Thoracic aorta (tissue), 2 donors: ENCODE results near the gene STAT4. TPM values are rescaled to one million over a fixed set of nuclear protein-coding genes. Genes with fewer than 3 reads are reported as not detected.

Experiments used
- ATAC-seq: fragments of 150-250 bp; one replicate; pipeline ENCODE4 v1.8.0; 2017; ENCODE audit warnings: low read depth; ENCODE audit not compliant: insufficient number of reproducible peaks, low FRiP score
- DNase-seq: peaks from one replicate; pipeline ENCODE4 v3.0.0-alpha.2; 2020; ENCODE audit warnings: low spot score
- H3K27ac ChIP-seq, 2 donors: fragments of 200-600 bp; sonication (generic); 1 replicate in 1 of 2; 2 replicates in 1 of 2; pipeline ENCODE4 v1.5.1; 2016; ENCODE audit warnings: mild to moderate bottlenecking in 2 of 2, moderate library complexity in 2 of 2
- H3K27me3 ChIP-seq: fragments of 200-600 bp; sonication (generic); replicated peaks from 2 replicates; pipeline ENCODE4 v1.6.0; 2016; ENCODE audit warnings: mild to moderate bottlenecking; ENCODE audit not compliant: insufficient read depth
- H3K36me3 ChIP-seq: fragments of 200-600 bp; sonication (generic); one replicate; pipeline ENCODE4 v1.5.1; 2016
- H3K4me1 ChIP-seq, 2 donors: fragments of 200-600 bp; sonication (generic); 1 replicate in 1 of 2; 2 replicates in 1 of 2; pipeline versions ENCODE4 v1.5.1 to v1.6.0; 2016; ENCODE audit warnings: low read depth in 2 of 2, mild to moderate bottlenecking in 1 of 2; ENCODE audit not compliant: control insufficient read depth in 1 of 2
- H3K4me3 ChIP-seq: fragments of 200-600 bp; sonication (generic); 2 replicates; pipeline ENCODE4 v1.5.1; 2016; ENCODE audit warnings: mild to moderate bottlenecking
- H3K9me3 ChIP-seq: fragments of 200-600 bp; sonication (generic); 2 replicates; pipeline ENCODE4 v1.5.1; 2016
- total RNA-seq, 2 donors: library from RNA; depleted of rRNA; stranded (reverse); fragments of >200 nt; gene quantifications; one replicate each; pipeline versions ENCODE4 v1.1.0 to v1.2.3, GENCODE V29; 2016
- TF ChIP-seq, protein P1 (sequence below): fragments of 200-600 bp; sonication (generic); IDR thresholded peaks from one replicate; pipeline ENCODE4 v1.5.1; 2019; ENCODE audit warnings: antibody characterized with exemption

STAT4 gene
- total RNA-seq, 2 donors from 2014 or later, result 2.7 to 6.6 TPM

DNA sequence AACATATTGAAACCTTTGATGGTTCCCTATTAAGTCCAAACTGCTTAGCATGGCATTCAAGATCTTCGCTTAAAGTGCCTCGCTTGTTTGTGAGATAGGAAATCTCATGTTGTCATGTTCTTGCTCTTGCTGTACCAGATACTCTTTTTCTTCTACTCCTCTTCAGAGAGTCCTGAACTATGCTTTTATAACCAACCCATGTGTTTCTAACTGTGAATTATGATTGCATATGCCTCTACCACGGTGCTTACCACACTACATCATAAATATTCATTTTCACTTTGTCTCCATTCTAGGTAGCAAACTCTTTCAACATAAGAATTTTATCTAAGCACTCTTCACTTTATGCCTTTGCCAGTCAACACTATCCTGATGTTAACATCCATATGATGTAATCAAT is 23.6 kb downstream of the STAT4 start:
- ATAC-seq (no peak), DNase-seq (no peak)
- H3K36me3 ChIP-seq, result no peaks in the 10 kb centered on the region
- H3K27me3 ChIP-seq, result no peaks in the 10 kb centered on the region
- no peak overlapping the region for H3K27ac ChIP-seq
- H3K4me1 ChIP-seq, result no peaks in the 10 kb centered on the region
- no peak overlapping the region for H3K4me3 ChIP-seq
- TF ChIP-seq, protein P1, sequence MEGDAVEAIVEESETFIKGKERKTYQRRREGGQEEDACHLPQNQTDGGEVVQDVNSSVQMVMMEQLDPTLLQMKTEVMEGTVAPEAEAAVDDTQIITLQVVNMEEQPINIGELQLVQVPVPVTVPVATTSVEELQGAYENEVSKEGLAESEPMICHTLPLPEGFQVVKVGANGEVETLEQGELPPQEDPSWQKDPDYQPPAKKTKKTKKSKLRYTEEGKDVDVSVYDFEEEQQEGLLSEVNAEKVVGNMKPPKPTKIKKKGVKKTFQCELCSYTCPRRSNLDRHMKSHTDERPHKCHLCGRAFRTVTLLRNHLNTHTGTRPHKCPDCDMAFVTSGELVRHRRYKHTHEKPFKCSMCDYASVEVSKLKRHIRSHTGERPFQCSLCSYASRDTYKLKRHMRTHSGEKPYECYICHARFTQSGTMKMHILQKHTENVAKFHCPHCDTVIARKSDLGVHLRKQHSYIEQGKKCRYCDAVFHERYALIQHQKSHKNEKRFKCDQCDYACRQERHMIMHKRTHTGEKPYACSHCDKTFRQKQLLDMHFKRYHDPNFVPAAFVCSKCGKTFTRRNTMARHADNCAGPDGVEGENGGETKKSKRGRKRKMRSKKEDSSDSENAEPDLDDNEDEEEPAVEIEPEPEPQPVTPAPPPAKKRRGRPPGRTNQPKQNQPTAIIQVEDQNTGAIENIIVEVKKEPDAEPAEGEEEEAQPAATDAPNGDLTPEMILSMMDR, result no peak
- H3K9me3 ChIP-seq, result no peaks in the 10 kb centered on the region

DNA sequence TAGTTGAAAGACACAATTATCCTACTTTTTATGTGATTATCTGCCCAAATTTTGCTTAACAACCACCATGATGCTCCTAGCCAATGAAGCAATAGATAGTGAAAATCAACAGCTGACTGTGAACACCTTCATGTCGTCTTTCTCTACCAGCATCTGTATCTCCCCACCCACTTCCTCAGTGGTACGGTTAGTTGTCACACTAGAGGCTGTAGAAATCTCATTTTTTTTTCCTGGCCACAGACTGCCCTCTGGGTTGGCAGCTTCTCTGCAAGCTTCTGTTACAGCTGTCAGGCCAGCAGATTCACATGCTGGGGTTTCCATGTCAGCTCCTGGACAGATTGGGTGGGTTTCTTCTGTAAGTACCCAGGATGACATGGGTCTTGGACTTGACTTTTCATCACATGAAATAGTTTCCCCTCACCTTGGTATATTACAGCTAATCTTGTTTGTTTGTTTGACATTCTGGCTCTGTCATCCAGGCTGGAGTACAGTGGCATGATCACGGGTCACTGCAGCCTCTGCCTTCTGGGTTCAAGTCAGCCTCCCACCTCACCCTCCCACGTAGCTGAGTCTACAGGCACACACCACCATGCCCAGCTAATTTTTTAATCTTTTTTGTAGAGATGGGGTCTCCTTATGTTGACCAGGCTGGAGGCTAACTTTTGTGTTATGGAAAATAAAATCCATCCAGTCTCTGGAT is 24.3 kb downstream of the STAT4 start:
- TF ChIP-seq, protein P1, result no peak
- H3K36me3 ChIP-seq, result no peaks in the 10 kb centered on the region
- ATAC-seq (no peak), DNase-seq (no peak)
- no peaks in the 10 kb centered on the region for H3K27me3 ChIP-seq
- no peak overlapping the region for H3K4me3 ChIP-seq
- H3K27ac ChIP-seq, result no peak overlapping the region
- H3K9me3 ChIP-seq, result no peaks in the 10 kb centered on the region
- no peaks in the 10 kb centered on the region for H3K4me1 ChIP-seq

DNA sequence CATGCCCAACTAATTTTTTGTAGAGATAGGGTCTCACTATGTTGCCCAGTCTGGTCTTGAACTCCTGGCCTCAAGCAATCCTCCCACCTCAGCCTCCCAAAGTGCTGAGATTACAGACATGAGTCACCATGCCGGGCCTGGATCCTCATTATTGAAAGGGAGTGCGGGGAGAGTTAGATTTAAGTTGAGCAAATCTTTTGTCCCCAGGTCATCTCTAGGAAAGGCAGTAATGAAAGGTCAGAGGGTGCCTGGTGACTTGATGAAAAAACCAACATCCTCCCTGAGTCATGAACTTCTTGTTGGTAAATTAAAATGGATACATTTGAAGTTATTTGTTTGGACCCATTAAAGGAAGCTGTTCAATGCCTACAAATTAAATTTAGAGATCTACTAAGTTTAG is 25.1 kb downstream of the STAT4 start:
- Histone ChIP-seq H3K4me3 (no peak overlapping the region), H3K27ac (no peak overlapping the region)
- no peak for ATAC-seq

DNA sequence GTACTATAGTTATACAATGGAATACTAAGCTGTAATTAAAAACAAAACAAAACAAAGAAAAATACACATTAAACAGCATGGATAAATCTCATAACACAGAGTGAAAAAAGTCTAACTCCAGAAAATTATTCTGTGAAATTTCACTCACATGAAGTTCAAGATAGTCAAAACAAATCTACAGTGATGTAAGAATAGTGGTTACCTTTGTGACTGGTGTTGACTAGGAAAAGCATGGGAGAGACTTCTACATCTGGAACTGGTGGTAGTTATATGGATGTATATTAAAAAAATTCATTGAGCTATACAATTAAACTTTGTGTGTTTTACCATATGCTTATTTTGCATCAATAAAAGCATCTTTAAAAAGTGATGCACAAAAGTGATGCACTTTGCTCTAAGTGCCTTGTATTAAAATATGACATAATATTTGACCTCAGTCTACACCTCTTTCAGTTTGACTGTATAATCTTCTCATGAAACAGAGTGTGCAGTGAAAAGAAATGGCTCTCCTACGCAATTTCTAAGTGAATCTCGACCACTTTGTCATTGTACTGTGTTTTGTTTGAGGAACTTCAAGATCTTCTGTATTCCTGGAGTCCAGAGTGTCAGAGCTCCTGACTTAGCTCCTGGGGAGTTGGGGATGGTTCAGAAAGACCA is 28.0 kb downstream of the STAT4 start:
- TF ChIP-seq, protein P1, result no peak
- no peaks in the 10 kb centered on the region for H3K27me3 ChIP-seq
- no peak overlapping the region for H3K27ac ChIP-seq
- no peaks in the 10 kb centered on the region for H3K36me3 ChIP-seq
- no peaks in the 10 kb centered on the region for H3K4me1 ChIP-seq
- no peaks in the 10 kb centered on the region for H3K9me3 ChIP-seq
- DNase-seq (no peak), ATAC-seq (no peak)
- H3K4me3 ChIP-seq, result no peak overlapping the region

More for the DNA sequence above, 25.1 kb downstream of the STAT4 start:
- H3K4me1 ChIP-seq, result no peaks in the 10 kb centered on the region
- TF ChIP-seq, protein P1, result no peak
- H3K9me3 ChIP-seq, result no peaks in the 10 kb centered on the region
- DNase-seq, result no peak
- no peaks in the 10 kb centered on the region for H3K36me3 ChIP-seq
- H3K27me3 ChIP-seq, result no peaks in the 10 kb centered on the region

DNA sequence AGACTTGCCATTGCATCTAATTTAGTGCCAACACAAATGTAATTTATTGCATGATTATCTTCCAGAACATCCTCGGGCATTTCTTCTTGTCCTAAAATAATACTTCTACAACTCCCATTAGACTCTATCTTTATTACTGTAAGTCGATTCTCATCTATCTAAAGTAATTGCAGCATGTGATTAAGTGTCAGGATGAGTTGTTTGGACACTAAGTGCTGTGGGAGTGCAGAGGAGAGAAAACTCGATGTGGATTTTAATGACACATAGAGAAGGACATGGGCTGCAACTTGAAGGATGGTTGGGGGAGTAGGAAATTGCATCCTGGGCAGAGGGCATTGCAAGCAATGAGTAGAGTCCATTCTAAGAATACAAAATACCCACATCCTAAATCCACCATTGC is 33.5 kb downstream of the STAT4 start:
- ATAC-seq (no peak), DNase-seq (no peak)
- Histone ChIP-seq H3K4me3 (no peak overlapping the region), H3K27ac (no peak overlapping the region), H3K27me3 (no peaks in the 10 kb centered on the region), H3K36me3 (no peaks in the 10 kb centered on the region), H3K4me1 (peaks cover 0 to 4% of the 10 kb centered on the region in 2 donors), H3K9me3 (no peaks in the 10 kb centered on the region)
- TF ChIP-seq, protein P1, result no peak
